ENCODE results near the gene LMX1B. TPM values are rescaled to one million over a fixed set of nuclear protein-coding genes. Genes with fewer than 3 reads are reported as not detected.
"Not testable (repeated sequence)": the region's sequence is repeated elsewhere in the genome, so short reads cannot be mapped to it uniquely, and the experiment has no call there.

Gene LMX1B
- total RNA-seq, 2 donors from 2014 or later, result not detected

DNA sequence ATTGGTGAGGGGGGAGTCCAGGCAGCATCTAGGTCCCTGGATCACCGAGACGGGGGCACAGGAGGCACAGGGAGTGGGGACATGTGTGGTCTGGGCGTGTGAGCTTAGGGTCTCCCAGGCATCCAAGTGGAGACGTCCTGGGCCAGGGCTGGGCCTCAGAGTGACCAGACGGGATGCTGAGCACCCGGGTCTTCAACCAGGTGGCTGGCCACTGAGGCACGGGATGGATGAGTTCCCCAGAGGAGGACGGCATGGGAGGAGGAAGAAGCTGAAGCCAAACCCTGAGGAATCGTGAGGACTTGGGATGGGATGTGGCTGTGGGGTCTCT is 88.0 kb downstream of the LMX1B start:
- Mint-ChIP-seq H3K27ac (no peak overlapping the region), H3K4me1 (ENCODE audit: low read depth) (peaks cover 15% of the 10 kb centered on the region), H3K36me3 (ENCODE audit: insufficient read depth in 2 of 2) (no peaks in the 10 kb centered on the region), H3K4me3 (no peak overlapping the region), H3K9me3 (no peaks in the 10 kb centered on the region), H3K27me3 (ENCODE audit: low read depth) (peaks cover 18% of the 10 kb centered on the region)
- DNase-seq, result no peak
- ATAC-seq (replicated peaks in 1 of 2), result no peak

DNA sequence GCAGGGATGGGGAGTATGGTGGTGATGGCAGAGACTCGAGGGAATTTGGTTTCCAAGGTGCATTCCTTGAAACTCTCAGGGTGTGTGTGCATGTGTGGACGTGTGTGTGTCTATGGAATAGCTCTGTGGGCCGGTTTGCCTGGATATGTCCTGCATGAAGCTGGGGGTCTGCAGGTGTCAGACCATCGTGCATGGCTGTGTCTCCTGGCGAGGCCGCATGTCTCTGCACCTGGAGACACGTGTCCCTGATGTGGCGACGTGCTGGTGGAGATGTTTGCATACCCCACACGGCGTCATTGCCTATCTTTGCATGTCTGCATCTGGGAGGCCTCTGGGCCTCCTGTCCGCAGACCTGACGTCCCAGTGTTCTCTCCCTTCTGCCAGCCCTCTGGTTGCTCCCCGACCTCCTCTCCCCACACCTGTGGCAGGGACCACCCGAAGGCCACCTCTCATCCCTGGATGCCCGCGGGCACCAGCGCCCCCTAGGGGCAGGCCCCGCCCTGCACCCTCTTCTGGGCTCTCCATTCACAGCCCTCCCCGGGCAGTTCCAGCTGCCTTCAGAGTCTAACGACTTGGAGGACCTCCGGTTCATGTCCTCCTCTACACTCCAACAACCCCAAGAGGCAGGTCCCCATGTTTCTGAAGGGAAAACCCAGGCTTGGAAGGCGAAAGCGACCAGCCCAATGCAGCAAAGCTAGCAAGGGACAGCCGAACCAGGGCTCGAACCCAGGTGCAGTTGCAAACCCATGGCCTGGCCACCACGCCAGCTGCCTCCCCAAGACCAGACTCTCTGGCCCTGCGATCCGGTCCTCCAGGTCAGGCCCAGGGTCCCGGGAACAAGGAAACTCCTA is 88.6 kb downstream of the LMX1B start:
- Mint-ChIP-seq H3K9me3 (no peaks in the 10 kb centered on the region), H3K36me3 (ENCODE audit: insufficient read depth in 2 of 2) (no peaks in the 10 kb centered on the region), H3K4me1 (ENCODE audit: low read depth) (peaks cover 15% of the 10 kb centered on the region), H3K27ac (no peak overlapping the region), H3K27me3 (ENCODE audit: low read depth) (peaks cover 18% of the 10 kb centered on the region), H3K4me3 (no peak overlapping the region)
- ATAC-seq (replicated peaks in 1 of 2) (no peak), DNase-seq (peak; percentile 49 to 62)

- no peak overlapping the region for H3K4me3 Mint-ChIP-seq
- peaks cover 15% of the 10 kb centered on the region for H3K4me1 Mint-ChIP-seq (ENCODE audit: low read depth)
- peaks cover 18% of the 10 kb centered on the region for H3K27me3 Mint-ChIP-seq (ENCODE audit: low read depth)
- H3K36me3 Mint-ChIP-seq (ENCODE audit: insufficient read depth in 2 of 2), result no peaks in the 10 kb centered on the region
- no peak overlapping the region for H3K27ac Mint-ChIP-seq
- H3K9me3 Mint-ChIP-seq, result no peaks in the 10 kb centered on the region
- no peak for DNase-seq
- ATAC-seq (replicated peaks in 1 of 2), result no peak
Measured at GRCh38 chr9:126703002-126703865, 89.5 kb downstream of the LMX1B start.

DNA sequence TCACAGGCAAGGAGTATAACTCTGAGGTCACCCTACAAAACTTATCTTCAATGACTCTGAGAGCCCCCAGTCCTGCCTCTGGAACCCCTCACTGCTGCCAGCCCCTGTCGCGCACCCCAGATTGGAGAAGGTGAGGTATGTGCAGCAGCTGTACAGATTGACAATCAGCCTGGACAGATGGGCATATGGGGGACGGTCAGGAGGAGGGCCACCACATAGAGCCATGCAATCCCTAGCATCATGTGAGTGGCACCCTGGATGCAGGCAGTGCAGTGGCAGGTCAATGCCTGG is 90.1 kb downstream of the LMX1B start:
- Mint-ChIP-seq H3K9me3 (no peaks in the 10 kb centered on the region), H3K27me3 (ENCODE audit: low read depth) (peaks cover 18% of the 10 kb centered on the region)
- no peak for DNase-seq

DNA sequence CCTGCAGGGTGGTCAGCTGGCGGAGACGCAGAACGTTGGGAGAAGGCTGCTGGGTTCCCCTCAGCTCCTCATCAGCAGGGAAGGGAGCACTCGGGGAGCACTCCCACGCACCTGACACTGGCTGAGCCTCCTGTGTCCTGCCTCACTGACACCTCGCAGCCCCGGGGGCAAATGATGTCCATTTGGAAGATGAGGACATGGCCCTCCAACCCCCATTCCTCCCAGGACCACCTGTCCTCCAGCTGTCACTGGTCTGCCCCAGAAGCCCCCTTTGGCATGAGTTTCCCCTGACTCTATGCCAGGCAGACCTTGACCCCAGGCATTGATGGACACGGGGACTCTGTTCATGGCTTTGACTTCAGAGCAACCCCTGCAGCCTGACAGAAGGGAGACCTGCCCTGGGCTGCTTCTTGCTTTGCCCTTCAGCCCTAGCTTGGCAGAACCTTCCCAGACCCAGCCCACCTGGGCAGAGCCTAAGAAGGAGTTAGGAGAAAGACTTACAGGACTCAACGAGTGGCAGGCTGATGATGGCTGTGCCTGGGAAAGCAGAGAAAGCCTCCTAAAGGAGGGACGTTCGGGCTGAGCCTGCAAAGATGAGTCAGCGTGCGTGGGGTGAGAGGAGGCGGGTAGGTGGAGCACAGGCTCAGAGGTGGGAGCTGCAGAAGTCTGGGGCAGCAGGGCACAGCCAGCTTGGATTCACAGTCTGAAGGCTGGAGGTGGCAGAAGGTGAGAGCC is 90.6 kb downstream of the LMX1B start:
- no peak overlapping the region for H3K27ac Mint-ChIP-seq
- peaks cover 18% of the 10 kb centered on the region for H3K27me3 Mint-ChIP-seq (ENCODE audit: low read depth)
- H3K4me1 Mint-ChIP-seq (ENCODE audit: low read depth), result peaks cover 15% of the 10 kb centered on the region
- no peaks in the 10 kb centered on the region for H3K36me3 Mint-ChIP-seq (ENCODE audit: insufficient read depth in 2 of 2)
- ATAC-seq (replicated peaks in 1 of 2) (peak; percentile 32 to 54), DNase-seq (peak in 1 of 2 donors; percentile 60)
- H3K4me3 Mint-ChIP-seq, result no peak overlapping the region
- no peaks in the 10 kb centered on the region for H3K9me3 Mint-ChIP-seq

More for the DNA sequence above, 90.1 kb downstream of the LMX1B start:
- Mint-ChIP-seq H3K4me3 (no peak overlapping the region), H3K4me1 (ENCODE audit: low read depth) (peaks cover 15% of the 10 kb centered on the region), H3K36me3 (ENCODE audit: insufficient read depth in 2 of 2) (no peaks in the 10 kb centered on the region), H3K27ac (no peak overlapping the region)
- ATAC-seq (replicated peaks in 1 of 2), result no peak

- Mint-ChIP-seq H3K9me3 (no peaks in the 10 kb centered on the region), H3K36me3 (ENCODE audit: insufficient read depth in 2 of 2) (no peaks in the 10 kb centered on the region), H3K4me1 (ENCODE audit: low read depth) (peaks cover 15% of the 10 kb centered on the region), H3K27ac (no peak overlapping the region), H3K4me3 (peak overlapping the region; percentile 58 to 63), H3K27me3 (ENCODE audit: low read depth) (peaks cover 18% of the 10 kb centered on the region)
- DNase-seq (peak; percentile 85 to 88), ATAC-seq (replicated peaks in 1 of 2) (peak; percentile 70 to 73)
Measured at GRCh38 chr9:126704892-126705766, 91.4 kb downstream of the LMX1B start.

DNA sequence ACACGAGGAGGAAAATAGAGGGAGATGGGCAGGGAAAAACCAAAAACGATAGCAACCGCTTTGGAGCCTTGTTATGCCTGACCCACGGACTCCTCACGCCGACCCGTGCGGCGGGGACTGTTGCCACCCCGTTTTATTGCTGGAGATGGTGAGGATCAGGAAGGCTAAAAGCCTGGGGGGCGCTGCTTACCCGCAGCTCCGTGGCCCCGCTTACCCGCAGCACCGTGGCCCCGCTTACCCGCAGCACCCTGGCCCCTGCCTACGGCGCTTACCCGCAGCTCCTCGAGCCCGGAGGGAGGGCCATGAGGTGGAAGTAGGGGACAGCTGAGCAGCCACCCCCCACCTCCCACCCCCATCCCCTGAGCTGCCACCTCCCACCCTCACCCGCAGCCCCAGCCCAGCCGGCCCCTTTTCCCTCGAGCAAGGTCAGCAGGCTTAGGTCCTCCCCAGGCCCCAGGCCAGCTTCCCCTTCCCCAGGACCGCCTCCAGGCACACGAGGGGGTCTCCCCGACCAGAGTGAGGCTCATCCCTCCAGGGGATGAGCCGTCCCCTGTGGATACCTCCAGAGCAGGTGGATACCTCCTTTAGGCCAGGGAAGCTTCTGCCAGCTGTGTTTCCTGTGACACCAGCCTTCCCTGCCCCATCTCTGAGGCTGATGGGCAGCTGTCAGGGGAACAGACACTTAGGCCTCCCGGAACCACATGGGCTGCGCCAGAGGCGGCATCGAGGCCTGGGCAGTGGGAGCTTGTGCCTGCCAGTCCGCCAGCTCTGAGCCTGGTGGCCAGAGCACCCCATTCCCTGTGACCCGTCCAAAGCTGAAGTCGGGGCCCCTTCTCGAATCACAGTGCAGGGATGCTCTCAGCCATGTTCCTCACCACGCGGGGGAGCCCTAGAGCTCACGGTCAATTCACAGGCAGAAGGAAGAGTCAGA is 92.3 kb downstream of the LMX1B start:
- DNase-seq, result peak; percentile 81
- Mint-ChIP-seq H3K4me3 (peak overlapping the region; percentile 58 to 63), H3K27me3 (ENCODE audit: low read depth) (peaks cover 18% of the 10 kb centered on the region), H3K27ac (no peak overlapping the region), H3K36me3 (ENCODE audit: insufficient read depth in 2 of 2) (no peaks in the 10 kb centered on the region), H3K4me1 (ENCODE audit: low read depth) (peaks cover 15% of the 10 kb centered on the region), H3K9me3 (no peaks in the 10 kb centered on the region)
- peak; percentile 77 to 84 for ATAC-seq (replicated peaks in 1 of 2)

GRCh38 chr9:126706698-126707053 is 92.9 kb downstream of the LMX1B start:
- H3K4me1 Mint-ChIP-seq (ENCODE audit: low read depth), result peaks cover 15% of the 10 kb centered on the region
- no peaks in the 10 kb centered on the region for H3K36me3 Mint-ChIP-seq (ENCODE audit: insufficient read depth in 2 of 2)
- ATAC-seq (replicated peaks in 1 of 2) (no peak), DNase-seq (no peak)
- H3K9me3 Mint-ChIP-seq, result no peaks in the 10 kb centered on the region
- H3K27me3 Mint-ChIP-seq (ENCODE audit: low read depth), result peaks cover 14% of the 10 kb centered on the region
- no peak overlapping the region for H3K4me3 Mint-ChIP-seq
- no peak overlapping the region for H3K27ac Mint-ChIP-seq

- no peaks in the 10 kb centered on the region for H3K9me3 Mint-ChIP-seq
- H3K4me1 Mint-ChIP-seq (ENCODE audit: low read depth), result peaks cover 15% of the 10 kb centered on the region
- DNase-seq, result no peak
- H3K4me3 Mint-ChIP-seq, result no peak overlapping the region
- H3K36me3 Mint-ChIP-seq (ENCODE audit: insufficient read depth in 2 of 2), result no peaks in the 10 kb centered on the region
- H3K27ac Mint-ChIP-seq, result no peak overlapping the region
- peaks cover 12% of the 10 kb centered on the region for H3K27me3 Mint-ChIP-seq (ENCODE audit: low read depth)
- no peak for ATAC-seq (replicated peaks in 1 of 2)
Measured at GRCh38 chr9:126707083-126707482, 93.4 kb downstream of the LMX1B start.

DNA sequence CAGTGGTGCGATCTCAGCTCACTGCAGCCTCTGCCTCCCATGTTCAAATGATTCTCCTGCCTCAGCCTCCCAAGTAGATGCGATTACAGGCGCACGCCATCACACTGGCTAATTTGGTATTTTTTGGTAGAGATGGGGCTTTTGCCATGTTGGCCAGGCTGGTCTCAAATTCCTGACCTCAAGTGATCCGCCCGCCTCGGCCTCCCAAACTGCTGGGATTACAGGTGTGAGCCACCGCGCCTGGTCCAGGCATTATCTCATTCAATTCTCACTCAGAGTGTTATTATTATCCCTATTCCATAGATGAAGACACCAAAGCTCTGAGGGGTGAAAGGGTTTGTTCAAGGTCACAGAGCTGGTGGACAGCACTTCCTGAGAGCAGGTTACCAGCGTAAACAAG is 94.0 kb downstream of the LMX1B start:
- Mint-ChIP-seq H3K27me3 (ENCODE audit: low read depth) (peaks cover 12% of the 10 kb centered on the region), H3K4me1 (ENCODE audit: low read depth) (peaks cover 15% of the 10 kb centered on the region)
- DNase-seq; ATAC-seq (replicated peaks in 1 of 2); H3K9me3 Mint-ChIP-seq; H3K4me3 Mint-ChIP-seq; H3K27ac Mint-ChIP-seq; H3K36me3 Mint-ChIP-seq (ENCODE audit: insufficient read depth in 2 of 2): not testable (repeated sequence)

- Mint-ChIP-seq H3K27me3 (ENCODE audit: low read depth) (peaks cover 12% of the 10 kb centered on the region), H3K36me3 (ENCODE audit: insufficient read depth in 2 of 2) (no peaks in the 10 kb centered on the region), H3K9me3 (no peaks in the 10 kb centered on the region), H3K27ac (no peak overlapping the region), H3K4me3 (no peak overlapping the region), H3K4me1 (ENCODE audit: low read depth) (peaks cover 15% of the 10 kb centered on the region)
- ATAC-seq (replicated peaks in 1 of 2), result no peak
- DNase-seq, result no peak
Measured at GRCh38 chr9:126708178-126708577, 94.5 kb downstream of the LMX1B start.

GRCh38 chr9:126709241-126709640 is 95.5 kb downstream of the LMX1B start:
- Mint-ChIP-seq H3K27ac (no peak overlapping the region), H3K9me3 (no peaks in the 10 kb centered on the region), H3K27me3 (ENCODE audit: low read depth) (peaks cover 6% of the 10 kb centered on the region), H3K36me3 (ENCODE audit: insufficient read depth in 2 of 2) (no peaks in the 10 kb centered on the region), H3K4me3 (no peak overlapping the region), H3K4me1 (ENCODE audit: low read depth) (peaks cover 14% of the 10 kb centered on the region)
- DNase-seq (no peak), ATAC-seq (replicated peaks in 1 of 2) (no peak)

Data from activated T-cell treated with anti-CD3 and anti-CD28 coated beads, Interleukin-2, amount 50 U/mL, for 72 hours (primary cell).